GM20000 (cell line): ENCODE data around the gene RGS17.

Experiments used
- DNase-seq: peaks from one replicate; pipeline ENCODE4 v3.0.0; 2012; ENCODE audit warnings: low spot score
- CTCF ChIP-seq: IDR thresholded peaks from 2 replicates; pipeline ENCODE4 v1.5.1; 2012; ENCODE audit warnings: mild to moderate bottlenecking, control low read depth; ENCODE audit errors: extremely low read depth, missing control alignments

RGS17 gene

GRCh38 chr6:153069897-153070296, 61.2 kb downstream of the RGS17 start:
- DNase-seq = no peak
- TF ChIP-seq CTCF = no peak

GRCh38 chr6:153065222-153065621, 65.9 kb downstream of the RGS17 start:
- TF ChIP-seq CTCF = no peak
- DNase-seq = no peak

GRCh38 chr6:153063936-153064335, 67.1 kb downstream of the RGS17 start:
- DNase-seq = no peak
- no peak for TF ChIP-seq CTCF

- DNase-seq = no peak
- no peak for TF ChIP-seq CTCF
Observed at GRCh38 chr6:153062516-153062915, 68.6 kb downstream of the RGS17 start.

- no peak for TF ChIP-seq CTCF
- no peak for DNase-seq
Observed at GRCh38 chr6:153059757-153060156, 71.3 kb downstream of the RGS17 start.

DNA sequence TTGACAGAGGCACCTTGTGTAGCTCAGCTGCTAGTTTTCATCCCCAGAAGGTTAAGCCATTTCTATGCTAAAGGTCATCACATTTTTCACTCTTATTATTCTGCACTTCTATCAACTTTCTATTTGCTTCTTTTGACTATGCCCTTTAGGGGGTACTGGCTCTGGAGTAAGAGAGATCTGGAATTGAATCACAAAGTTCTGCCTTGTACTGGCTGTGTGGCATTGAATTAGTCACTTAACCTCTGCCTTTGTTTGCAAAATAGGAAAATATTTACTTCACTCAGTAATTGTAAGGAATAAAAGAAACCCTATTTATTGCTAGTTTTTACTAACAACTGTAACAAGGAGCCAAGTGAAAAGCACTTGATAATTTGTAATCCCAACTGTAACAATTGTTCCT, 71.8 kb downstream of the RGS17 start:
- no peak for TF ChIP-seq CTCF
- no peak for DNase-seq

GRCh38 chr6:153058909-153059308, 72.2 kb downstream of the RGS17 start:
- TF ChIP-seq CTCF = no peak
- DNase-seq = no peak
